AG08396 (cell line): Measurements from ENCODE around the gene CDC5L.
A peak's percentile ranks its signal among the peaks of the same experiment; 100 is the strongest.

Experiments
- DNase-seq: peaks from one replicate; pipeline ENCODE4 v3.0.0; 2012; ENCODE audit warnings: low spot score, mixed read lengths

The CDC5L gene

DNA sequence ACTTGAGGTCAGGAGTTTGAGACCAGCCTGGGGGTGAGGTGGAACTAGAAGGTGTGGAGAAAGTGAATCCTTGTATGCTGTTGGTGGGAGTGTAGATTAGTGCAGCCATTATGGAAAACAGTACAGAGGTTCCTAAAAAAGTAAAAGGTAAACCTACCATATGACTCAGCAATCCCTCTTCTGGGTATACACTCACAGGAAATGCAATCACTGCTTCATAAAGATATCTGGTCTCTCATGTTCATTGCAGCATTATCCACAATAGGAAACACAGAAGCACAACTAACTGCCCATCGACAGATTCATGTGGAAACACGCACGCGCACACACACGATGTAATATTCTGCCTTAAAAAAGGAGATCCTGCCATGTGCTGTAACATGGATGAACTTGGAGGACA is 66.7 kb downstream of the CDC5L start:
- no peak for DNase-seq

DNA sequence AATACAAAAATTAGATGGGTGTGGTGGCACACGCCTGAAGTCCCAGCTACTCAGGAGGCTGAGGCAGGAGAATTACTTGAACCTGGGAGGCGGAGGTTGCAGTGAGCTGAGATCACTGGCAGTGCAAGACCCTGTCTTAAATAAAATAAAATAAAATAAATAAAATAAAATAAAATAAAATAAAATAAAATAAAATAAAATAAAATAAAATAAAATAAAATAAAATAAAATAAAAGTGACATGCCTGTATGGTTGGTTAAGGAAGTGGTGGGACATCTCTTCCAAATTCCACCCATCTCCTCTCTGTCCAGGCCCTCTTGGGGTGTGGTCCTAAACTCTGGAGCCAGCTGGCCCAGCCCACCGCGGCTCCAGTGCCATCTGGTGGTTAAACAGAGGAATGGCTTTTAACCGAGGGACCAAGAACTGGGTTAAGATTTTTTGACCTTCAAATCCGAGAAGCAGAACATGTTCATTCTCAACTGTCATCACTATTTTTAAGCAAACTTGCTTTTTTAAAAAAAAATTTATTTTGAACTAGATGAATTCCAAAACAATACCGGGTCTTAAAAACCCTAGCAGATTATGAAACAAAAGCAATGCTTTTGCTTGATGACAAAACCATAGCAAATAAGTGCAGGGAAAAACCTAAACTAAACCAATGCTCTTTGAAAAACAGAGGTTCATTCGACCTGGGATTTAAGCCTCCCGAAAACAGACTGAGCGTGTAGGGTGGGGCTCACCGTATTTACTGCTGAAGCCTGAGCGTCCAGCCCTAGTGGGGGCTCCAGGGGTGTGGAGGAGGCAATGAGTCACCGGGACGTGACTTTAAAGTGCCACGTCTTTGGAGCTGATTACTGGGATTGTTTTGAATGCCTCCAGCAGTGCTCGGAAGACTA is 68.8 kb downstream of the CDC5L start:
- peak; percentile 74 for DNase-seq

DNA sequence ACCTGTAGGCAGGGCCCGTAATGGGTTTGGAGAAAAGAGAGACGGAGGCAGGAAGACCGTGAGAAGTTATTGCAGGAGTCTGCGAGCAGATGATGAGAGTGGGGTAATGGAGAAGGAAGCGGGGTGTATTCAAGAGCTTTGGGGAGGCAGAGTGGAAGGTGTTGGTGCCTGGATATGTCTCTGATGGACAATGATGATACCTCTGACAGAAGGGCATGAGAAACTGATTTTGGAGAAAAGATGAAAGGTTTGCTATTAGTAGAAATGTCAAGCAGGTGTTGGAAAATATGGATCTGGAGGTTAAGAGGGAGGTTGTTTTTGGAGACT is 69.4 kb downstream of the CDC5L start:
- no peak for DNase-seq

DNA sequence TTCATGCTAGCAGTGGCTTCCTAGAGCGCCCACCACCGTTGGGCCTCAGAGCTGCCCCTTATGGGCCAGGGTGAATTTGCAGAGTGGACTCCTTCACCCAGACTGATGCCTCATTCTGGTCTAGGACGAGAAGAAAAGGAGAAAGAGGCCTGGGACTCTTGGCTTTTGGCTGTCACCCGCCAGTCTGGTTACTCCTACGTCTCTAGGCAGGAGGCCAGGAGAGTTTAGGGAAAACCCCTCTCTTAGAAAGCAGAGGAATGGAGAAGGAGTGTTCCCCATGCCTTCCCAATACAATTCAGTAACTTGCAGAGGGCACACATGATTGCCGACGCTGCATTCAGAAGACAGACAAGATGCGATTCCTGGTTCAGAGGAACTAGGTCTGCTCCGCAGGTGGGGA is 70.1 kb downstream of the CDC5L start:
- DNase-seq = no peak

- DNase-seq = no peak
These were observed 71.0 kb downstream of the CDC5L start for GRCh38 chr6:44458551-44458950.

- DNase-seq = no peak
These were observed 74.8 kb downstream of the CDC5L start for GRCh38 chr6:44462335-44462734.

GRCh38 chr6:44462797-44463727 is 75.6 kb downstream of the CDC5L start:
- DNase-seq = no peak

DNA sequence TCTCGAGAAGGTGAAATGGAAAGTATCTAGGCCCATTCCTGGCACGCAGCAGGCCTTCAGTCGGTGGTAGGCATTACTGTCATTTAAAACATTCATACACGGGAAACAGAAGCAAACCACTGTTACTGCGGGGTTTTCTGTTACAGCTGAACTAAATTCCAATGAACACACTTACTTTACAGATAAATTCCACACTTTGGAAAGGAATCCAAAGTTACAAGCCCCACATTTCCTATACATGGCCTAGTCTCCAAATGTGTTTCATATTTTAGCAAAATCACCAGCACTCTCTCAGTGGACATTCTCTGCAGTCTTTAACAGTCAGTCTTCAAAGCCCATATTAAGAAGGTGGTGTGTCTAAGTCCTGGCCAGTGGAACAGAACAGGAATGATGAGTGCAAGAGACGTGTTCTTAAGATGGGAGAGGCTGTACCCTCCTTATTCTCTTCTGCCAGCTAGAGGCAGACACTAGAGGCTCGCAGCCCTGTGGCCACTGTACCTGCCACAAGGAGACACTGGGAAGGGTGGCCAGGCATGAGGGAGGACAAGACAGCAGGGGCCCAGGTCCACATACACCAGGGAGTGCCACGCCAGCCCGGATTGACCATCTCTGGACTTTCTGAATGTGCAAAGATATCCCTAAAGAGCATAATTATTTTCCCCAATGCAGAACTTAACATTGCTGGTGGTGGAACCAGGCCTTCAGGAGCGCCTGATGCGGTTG is 76.4 kb downstream of the CDC5L start:
- DNase-seq = no peak

DNA sequence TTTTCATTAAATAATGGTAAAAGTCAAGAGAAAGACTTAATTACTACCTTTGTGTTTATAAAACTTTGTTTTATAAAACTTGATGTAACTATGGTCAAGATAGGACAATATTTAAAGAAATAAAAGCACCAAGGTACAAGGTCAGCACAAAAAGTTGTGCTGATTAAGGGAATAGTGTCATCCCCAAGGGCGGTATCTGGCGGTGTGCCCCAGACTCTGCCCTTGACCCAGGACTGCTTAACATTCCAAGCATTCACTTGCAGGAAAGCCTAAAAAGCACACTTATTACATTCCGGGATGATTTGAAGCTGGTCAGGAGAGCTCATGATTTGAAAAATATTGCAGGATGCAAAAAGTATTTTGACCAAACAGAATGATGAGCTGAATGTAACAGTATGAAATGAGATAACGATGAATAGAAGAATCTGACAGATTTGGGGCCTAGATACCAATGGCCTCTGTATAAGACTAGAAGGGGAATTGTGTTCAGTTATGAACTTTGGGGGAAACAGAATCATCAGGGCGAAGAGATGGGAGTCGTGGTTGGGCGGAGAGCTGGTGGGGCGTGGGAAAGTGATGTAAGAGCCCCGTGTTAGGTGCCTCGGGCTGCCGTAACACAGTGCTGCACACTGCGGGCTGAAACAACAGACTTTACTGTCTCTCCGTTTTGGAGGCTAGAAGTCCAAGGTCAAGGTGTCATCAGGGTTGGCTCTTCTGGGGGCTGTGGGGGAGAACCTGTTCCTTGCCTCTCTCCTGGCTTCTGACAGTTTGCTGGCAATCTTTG is 77.2 kb downstream of the CDC5L start:
- DNase-seq = no peak

GRCh38 chr6:44466955-44467354 is 79.4 kb downstream of the CDC5L start:
- no peak for DNase-seq

DNA sequence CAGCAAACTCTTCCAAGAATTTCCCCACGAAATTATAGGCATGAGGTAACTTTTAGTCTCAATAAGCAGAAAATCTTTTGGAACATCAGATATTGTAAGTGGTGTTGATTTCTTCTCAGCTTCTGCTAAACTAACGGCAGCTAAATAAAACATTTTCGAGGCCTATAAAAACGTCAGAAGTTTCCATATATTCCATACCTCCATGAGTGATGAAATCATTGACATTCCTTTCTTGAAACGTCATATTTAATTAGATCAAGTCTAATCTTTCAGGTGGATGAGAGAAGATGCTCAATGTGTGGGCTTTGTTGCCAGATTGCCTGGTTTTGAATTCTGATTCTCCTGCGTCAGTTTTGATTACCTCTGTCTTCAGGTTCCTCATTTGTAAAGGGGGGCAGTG is 81.3 kb downstream of the CDC5L start:
- no peak for DNase-seq

DNA sequence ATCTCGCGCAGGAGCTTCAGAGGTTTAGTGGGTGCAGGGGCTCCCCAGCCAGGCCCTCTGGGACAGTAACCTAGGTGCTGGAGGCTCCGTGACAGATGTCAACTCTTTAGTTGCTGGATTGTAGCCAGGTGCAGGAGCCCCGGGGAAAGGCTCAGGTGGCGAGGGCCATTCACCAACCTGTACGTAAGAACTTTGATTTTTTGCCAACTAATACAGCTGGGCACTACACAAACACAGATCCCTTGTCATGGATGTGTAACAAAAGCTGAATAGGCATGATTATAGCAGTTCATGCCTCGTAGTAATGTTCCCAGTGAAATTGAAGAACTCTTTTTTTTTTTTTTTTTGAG is 82.6 kb downstream of the CDC5L start:
- no peak for DNase-seq

DNA sequence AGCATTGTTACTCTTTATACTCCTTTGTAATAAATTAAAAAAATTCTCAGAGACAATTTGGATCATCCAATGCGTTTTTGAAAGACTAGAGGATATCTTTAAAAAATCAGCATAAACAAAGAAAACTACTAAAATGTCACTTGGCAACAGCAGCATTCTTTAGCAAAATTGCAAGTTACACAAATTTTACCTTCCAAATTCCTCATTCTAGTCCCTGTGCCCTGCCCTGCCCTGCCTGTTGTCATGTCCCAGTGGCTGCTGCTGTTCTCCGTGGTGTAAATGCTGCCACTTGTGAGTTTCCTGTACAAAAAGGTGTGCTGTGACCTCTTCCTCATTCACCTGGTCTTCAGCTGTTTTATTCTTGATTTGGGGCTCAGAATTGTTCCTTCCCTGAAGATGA is 83.2 kb downstream of the CDC5L start:
- no peak for DNase-seq

DNA sequence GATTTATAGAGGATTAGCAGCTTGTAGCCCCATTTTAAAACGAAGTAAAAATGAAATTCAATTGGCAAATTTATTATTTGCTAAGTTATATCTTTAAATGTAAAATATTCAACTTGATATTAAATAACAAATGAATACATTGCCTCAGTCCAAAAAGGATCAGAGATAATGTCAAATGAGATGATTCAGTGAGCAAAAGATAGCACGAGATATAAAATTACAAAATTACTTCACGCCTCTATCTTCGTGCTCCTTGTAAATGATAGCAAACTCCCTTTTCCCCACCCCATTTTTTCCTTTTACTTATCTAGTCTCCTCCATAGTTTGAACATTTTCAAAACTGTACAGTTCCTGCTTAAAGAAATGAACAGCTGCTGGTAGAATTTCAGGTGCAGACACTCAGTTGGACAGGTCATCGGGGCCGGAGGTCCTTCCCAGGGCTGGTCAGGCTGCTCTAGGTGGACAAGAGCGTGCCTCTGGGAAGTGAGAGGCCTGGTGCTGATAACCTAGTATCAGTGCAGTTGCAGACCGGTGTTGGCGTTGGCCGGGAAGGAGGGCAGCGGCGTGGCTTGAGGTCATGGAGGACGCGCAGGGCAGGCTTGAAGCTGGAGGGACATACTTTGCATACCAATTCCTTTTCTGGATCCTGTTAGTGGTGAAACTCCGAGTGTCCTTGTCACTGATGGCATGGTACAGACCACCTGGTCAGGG is 83.9 kb downstream of the CDC5L start:
- DNase-seq = no peak

DNA sequence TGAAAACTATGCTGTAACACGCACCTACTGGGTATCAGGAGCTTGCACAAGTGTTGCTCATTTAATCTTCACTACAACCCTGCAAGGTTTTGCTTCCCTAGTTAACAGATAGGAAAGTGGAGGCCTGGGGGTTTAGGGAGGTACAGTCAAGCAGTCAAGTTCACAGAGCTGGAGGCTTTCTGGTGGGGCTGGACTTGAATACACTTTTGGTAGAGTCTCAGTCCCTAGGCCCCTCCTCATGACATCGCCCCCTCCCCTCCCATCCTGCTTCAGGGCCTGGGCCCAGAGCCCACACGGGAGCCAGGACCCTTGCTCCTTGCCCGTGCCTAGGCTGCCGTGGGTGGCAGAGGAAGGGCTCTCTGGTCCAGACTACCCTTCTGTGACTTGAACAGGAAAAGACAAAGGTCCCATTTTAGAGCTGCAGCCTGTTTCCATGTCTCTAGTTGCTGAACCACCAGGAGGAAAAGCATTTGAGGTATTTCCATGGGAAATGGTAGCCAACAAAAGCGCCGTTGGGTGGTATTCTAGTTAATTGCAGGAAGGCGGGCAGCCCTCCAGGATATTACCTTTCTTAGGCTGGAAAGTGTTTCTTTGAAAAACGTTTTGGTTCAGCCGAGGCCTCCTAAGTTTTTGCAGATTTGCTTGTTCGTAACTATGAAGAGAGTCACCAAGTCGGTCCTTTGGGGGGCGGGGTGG is 84.9 kb downstream of the CDC5L start:
- no peak for DNase-seq

DNA sequence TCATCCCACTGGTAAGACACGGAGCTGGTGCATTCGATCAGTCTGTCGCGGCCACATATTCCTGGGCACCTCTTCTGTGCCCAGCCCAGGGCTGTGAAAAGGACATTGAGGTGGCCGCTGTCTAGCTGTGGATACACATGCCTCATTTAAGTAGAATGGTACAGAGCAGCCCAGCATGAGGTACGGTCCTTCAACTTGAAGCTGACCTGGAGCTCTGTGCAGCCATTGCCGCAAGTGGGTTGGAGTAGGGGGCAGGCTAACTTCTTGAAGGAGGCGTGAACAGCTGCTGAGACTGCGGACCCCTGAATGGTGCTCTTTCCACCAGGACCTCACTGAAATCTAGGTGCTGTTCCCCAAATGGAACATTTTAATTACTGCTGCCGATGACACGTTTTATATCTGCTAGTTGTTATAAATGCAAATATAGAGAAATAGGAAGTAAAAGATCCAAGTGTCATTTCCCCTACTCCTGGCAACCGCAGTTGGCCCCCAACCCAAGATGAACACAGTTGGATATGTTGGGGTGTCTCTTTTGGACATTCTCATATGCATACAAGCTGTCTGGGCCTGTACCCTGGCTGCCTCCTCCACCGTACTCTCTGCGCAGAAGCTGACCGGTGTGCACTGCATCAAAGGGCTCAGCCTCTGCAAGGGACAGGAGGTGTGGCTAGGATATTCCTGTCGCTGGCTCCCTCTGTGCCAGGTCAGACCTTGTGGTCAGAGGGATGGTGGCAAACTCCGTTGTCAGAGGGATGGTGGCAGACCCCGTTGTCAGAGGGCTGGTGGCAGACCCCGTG is 86.1 kb downstream of the CDC5L start:
- no peak for DNase-seq

DNA sequence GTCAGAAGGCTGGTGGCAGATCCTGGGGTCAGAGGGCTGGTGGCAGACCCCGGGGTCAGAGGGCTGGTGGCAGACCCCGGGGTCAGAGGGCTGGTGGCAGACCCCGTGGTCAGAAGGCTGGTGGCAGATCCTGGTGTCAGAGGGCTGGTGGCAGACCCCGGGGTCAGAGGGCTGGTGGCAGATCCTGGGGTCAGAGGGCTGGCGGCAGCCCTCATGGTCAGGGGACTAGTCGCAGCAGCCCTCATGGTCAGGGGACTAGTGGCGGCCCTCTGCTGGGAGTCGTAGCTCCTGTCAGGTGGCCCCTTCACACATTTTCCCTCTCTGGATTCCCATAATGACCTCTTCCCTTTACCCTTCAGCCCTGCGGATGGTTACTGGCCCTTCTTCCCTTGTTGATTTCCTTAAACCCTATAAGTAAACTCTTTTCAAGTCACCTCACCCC is 86.7 kb downstream of the CDC5L start:
- DNase-seq = no peak

GRCh38 chr6:44474643-44475042 is 87.1 kb downstream of the CDC5L start:
- no peak for DNase-seq

DNA sequence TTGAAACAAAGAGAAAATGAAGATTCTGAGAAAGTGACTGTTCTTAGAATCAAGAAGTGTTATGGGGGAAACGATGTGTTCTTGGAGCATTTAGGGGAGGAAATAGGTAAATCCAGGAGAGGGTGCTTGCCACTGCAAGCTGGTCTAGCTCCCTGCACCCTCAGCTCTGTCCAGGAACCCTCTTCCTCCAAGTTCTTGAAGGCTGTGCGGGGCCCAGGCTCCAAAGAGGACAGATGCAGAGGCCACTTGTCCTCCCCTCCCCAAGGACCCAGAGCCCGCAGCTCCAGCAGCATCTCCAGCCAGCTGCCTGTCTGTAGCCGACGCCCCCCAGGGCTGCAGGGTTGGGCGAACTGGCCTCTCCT is 87.9 kb downstream of the CDC5L start:
- DNase-seq = no peak
